OCI-LY1 (cell line): ENCODE data around the gene KIF16B.
"Not testable (repeated sequence)": the region's sequence is repeated elsewhere in the genome, so short reads cannot be mapped to it uniquely, and the experiment has no call there.

ENCODE experiments used
- H2AFZ ChIP-seq: fragments of 200-600 bp; sonication (generic), shearing (Covaris generic); 2 replicates; pipeline ENCODE4 v1.6.0; 2014; ENCODE audit warnings: antibody characterized with exemption, mild to moderate bottlenecking, low read length
- H3F3A ChIP-seq: fragments of 200-600 bp; sonication (generic), shearing (Covaris generic); 2 replicates; pipeline ENCODE4 v1.6.0; 2014; ENCODE audit warnings: mild to moderate bottlenecking, antibody characterized with exemption, low read length, moderate library complexity; ENCODE audit not compliant: insufficient read depth
- H3K27ac ChIP-seq: fragments of 200-600 bp; sonication (generic); 2 replicates; pipeline ENCODE4 v1.5.1; 2014; ENCODE audit warnings: low read length, mixed run types, mild to moderate bottlenecking, low read depth; ENCODE audit not compliant: poor library complexity, severe bottlenecking
- H3K27me3 ChIP-seq: fragments of 200-600 bp; sonication (generic); 2 replicates; pipeline ENCODE4 v1.6.0; 2014; ENCODE audit warnings: antibody characterized with exemption, mild to moderate bottlenecking, low read length, moderate library complexity; ENCODE audit not compliant: insufficient read depth
- H3K36me3 ChIP-seq: fragments of 200-600 bp; sonication (generic); 2 replicates; pipeline ENCODE4 v1.6.1; 2014; ENCODE audit warnings: mild to moderate bottlenecking, antibody characterized with exemption, low read length, moderate library complexity, mixed read lengths; ENCODE audit not compliant: insufficient read depth
- H3K4me1 ChIP-seq: fragments of 200-600 bp; sonication (generic); 2 replicates; pipeline ENCODE4 v1.5.1; 2014; ENCODE audit warnings: mild to moderate bottlenecking, low read length, moderate library complexity; ENCODE audit not compliant: insufficient read depth, severe bottlenecking
- H3K4me2 ChIP-seq: fragments of 200-600 bp; sonication (generic), shearing (Covaris generic); 2 replicates; pipeline ENCODE4 v1.6.1; 2014; ENCODE audit warnings: low read length
- H3K4me3 ChIP-seq: fragments of 200-600 bp; sonication (generic); 2 replicates; pipeline ENCODE4 v1.5.1; 2014; ENCODE audit warnings: low read length, low read depth, mild to moderate bottlenecking, mixed read lengths; ENCODE audit not compliant: poor library complexity, severe bottlenecking
- H3K79me2 ChIP-seq: fragments of 200-600 bp; shearing (Covaris generic); 2 replicates; pipeline ENCODE4 v1.6.1; 2016; ENCODE audit warnings: mixed run types, low read length, mixed read lengths; ENCODE audit not compliant: insufficient read depth
- H3K9ac ChIP-seq: fragments of 200-600 bp; sonication (generic), shearing (Covaris generic); 2 replicates; pipeline ENCODE4 v1.6.1; 2014; ENCODE audit warnings: mild to moderate bottlenecking, low read length, mixed read lengths
- H3K9me2 ChIP-seq: fragments of 200-600 bp; sonication (generic), shearing (Covaris generic); 2 replicates; pipeline ENCODE4 v1.6.1; 2014; ENCODE audit warnings: low read depth, mild to moderate bottlenecking, low read length, mixed read lengths
- H3K9me3 ChIP-seq: fragments of 200-600 bp; shearing (Covaris generic); 2 replicates; pipeline ENCODE4 v1.6.1; 2014; ENCODE audit warnings: low read length, mixed read lengths
- H4K20me1 ChIP-seq: fragments of 200-600 bp; sonication (generic), shearing (Covaris generic); 2 replicates; pipeline ENCODE4 v1.6.0; 2016; ENCODE audit warnings: mild to moderate bottlenecking, low read length; ENCODE audit not compliant: insufficient read depth
- EZH2 ChIP-seq: fragments of 200-600 bp; sonication (generic), shearing (Covaris generic); IDR thresholded peaks from 2 replicates; pipeline ENCODE4 v1.8.0; 2017; ENCODE audit warnings: borderline replicate concordance, mixed run types, mild to moderate bottlenecking, antibody characterized with exemption, low read length, moderate library complexity, mixed read lengths
- TF ChIP-seq, protein P1 (sequence below): fragments of 200-600 bp; sonication (generic), shearing (Covaris generic); IDR thresholded peaks from 2 replicates; pipeline ENCODE4 v1.5.1; 2017; ENCODE audit warnings: mild to moderate bottlenecking, antibody characterized with exemption, low read length, moderate library complexity, mixed read lengths

The KIF16B gene

DNA sequence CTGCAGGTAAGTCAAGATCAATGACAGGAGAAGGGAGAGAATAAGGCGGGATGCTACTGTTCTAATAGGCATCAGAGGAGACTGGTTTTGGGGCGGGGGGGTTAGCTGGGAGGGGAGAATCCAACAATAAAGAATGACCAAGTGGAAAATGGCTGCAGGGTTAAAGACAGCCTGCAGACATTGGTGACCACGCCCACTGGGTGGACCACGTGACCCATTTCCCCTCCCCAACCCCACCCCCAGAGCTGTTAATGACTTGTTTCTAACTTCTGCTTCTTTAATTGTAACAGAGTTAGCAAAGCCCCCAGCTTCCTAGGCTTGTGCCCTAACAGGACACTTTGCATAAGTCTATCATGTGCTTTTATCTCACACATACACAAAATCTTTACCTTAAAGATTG lies 344.5 kb downstream of the KIF16B start:
- TF ChIP-seq, protein P1, sequence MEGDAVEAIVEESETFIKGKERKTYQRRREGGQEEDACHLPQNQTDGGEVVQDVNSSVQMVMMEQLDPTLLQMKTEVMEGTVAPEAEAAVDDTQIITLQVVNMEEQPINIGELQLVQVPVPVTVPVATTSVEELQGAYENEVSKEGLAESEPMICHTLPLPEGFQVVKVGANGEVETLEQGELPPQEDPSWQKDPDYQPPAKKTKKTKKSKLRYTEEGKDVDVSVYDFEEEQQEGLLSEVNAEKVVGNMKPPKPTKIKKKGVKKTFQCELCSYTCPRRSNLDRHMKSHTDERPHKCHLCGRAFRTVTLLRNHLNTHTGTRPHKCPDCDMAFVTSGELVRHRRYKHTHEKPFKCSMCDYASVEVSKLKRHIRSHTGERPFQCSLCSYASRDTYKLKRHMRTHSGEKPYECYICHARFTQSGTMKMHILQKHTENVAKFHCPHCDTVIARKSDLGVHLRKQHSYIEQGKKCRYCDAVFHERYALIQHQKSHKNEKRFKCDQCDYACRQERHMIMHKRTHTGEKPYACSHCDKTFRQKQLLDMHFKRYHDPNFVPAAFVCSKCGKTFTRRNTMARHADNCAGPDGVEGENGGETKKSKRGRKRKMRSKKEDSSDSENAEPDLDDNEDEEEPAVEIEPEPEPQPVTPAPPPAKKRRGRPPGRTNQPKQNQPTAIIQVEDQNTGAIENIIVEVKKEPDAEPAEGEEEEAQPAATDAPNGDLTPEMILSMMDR: no peak
- Histone ChIP-seq H3K4me1 (no peaks in the 10 kb centered on the region), H3K9ac (no peak overlapping the region), H3K9me3 (no peaks in the 10 kb centered on the region), H3F3A (no peaks in the 10 kb centered on the region), H3K79me2 (no peaks in the 10 kb centered on the region), H3K27me3 (no peaks in the 10 kb centered on the region), H3K4me3 (no peak overlapping the region), H3K4me2 (no peak overlapping the region), H2AFZ (no peak overlapping the region), H4K20me1 (no peaks in the 10 kb centered on the region), H3K9me2 (no peaks in the 10 kb centered on the region), H3K36me3 (no peaks in the 10 kb centered on the region), H3K27ac (no peak overlapping the region)

DNA sequence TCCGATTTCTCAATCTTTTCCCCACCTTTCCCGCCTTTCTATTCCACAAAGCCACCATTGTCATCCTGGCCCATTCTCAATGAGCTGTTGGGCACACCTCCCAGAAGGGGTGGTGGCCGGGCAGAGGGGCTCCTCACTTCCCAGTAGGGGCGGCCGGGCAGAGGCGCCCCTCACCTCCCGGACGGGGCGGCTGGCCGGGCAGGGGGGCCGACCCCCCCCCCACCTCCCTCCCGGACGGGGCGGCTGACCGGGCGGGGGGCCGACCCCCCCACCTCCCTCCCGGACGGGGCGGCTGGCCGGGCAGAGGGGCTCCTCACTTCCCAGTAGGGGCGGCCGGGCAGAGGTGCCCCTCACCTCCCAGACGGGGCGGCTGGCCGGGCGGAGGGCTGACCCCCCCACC lies 346.3 kb downstream of the KIF16B start:
- not testable (repeated sequence) for H3F3A ChIP-seq

DNA sequence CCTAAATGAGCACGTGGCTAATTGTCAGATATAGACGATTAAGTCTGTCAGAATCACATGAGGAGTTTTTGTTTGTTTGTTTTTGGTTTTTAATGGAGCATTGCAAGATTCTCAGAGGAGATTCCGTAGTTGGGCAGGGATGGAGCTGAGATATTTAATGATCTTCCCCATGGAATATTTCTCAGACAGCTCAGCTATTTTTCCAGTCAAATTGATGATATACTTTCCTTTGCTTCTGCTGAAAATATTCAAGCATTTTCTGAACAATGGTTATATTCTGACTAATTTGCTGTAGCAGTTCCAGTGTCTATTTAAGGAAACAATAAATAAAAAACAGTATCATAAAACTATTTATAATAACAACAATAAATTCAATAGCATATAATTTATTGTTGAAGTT lies 348.4 kb downstream of the KIF16B start:
- Histone ChIP-seq H3K9me3 (no peaks in the 10 kb centered on the region), H3F3A (no peaks in the 10 kb centered on the region), H2AFZ (no peak overlapping the region), H3K4me3 (no peak overlapping the region), H3K79me2 (no peaks in the 10 kb centered on the region), H3K4me1 (no peaks in the 10 kb centered on the region), H3K4me2 (no peak overlapping the region), H4K20me1 (no peaks in the 10 kb centered on the region), H3K27ac (no peak overlapping the region), H3K9me2 (no peaks in the 10 kb centered on the region), H3K36me3 (no peaks in the 10 kb centered on the region), H3K9ac (no peak overlapping the region), H3K27me3 (no peaks in the 10 kb centered on the region)
- TF ChIP-seq EZH2: no peak
- TF ChIP-seq, protein P1: no peak

More for the DNA sequence above, 346.3 kb downstream of the KIF16B start:
- not testable (repeated sequence) for H3K36me3 ChIP-seq, H3K27me3 ChIP-seq, H3K9me3 ChIP-seq, H3K4me2 ChIP-seq, H3K4me3 ChIP-seq, H3K9me2 ChIP-seq, H2AFZ ChIP-seq, H3K27ac ChIP-seq, H3K79me2 ChIP-seq, H3K9ac ChIP-seq, H4K20me1 ChIP-seq, H3K4me1 ChIP-seq

GRCh38 chr20:16222859-16223411 lies 350.3 kb downstream of the KIF16B start:
- H3K27ac ChIP-seq: no peak overlapping the region
- TF ChIP-seq, protein P1: no peak
- TF ChIP-seq EZH2: no peak
- H3K79me2 ChIP-seq: no peaks in the 10 kb centered on the region
- H3K4me2 ChIP-seq: no peak overlapping the region
- H2AFZ ChIP-seq: no peak overlapping the region
- no peaks in the 10 kb centered on the region for H3F3A ChIP-seq
- H3K9me2 ChIP-seq: no peaks in the 10 kb centered on the region
- H3K4me1 ChIP-seq: no peaks in the 10 kb centered on the region
- no peaks in the 10 kb centered on the region for H3K27me3 ChIP-seq
- no peaks in the 10 kb centered on the region for H4K20me1 ChIP-seq
- no peaks in the 10 kb centered on the region for H3K9me3 ChIP-seq
- no peaks in the 10 kb centered on the region for H3K36me3 ChIP-seq
- no peak overlapping the region for H3K9ac ChIP-seq
- H3K4me3 ChIP-seq: no peak overlapping the region
